DND-41 (cell line): Measurements from ENCODE around the gene GATA2.

Source experiments
- ATAC-seq: fragments of 200-7000 bp; cut with Tn5 transposase; 3 replicates; pipeline ENCODE4 v1.9.1; 2021; ENCODE audit warnings: low read depth; ENCODE audit not compliant: insufficient read depth
- DNase-seq: peaks from one replicate; pipeline ENCODE4 v3.0.0-alpha.2; 2020
- H2AFZ ChIP-seq: 2 replicates; pipeline ENCODE4 v1.6.0; 2012; ENCODE audit warnings: low read depth, low read length
- H3K27ac ChIP-seq: 2 replicates; pipeline ENCODE4 v1.5.1; 2012; ENCODE audit warnings: low read length, inconsistent platforms
- H3K27me3 ChIP-seq: fragments of 200-600 bp; sonication (generic); 2 replicates; pipeline ENCODE4 v1.6.0; 2012; ENCODE audit warnings: low read length, mild to moderate bottlenecking, inconsistent platforms; ENCODE audit not compliant: insufficient read depth, poor library complexity
- H3K36me3 ChIP-seq: 2 replicates; pipeline ENCODE4 v1.5.1; 2012; ENCODE audit warnings: low read length, inconsistent platforms; ENCODE audit not compliant: insufficient read depth
- H3K4me1 ChIP-seq: 2 replicates; pipeline ENCODE4 v1.5.1; 2012; ENCODE audit warnings: mild to moderate bottlenecking, low read length; ENCODE audit not compliant: insufficient read depth
- H3K4me2 ChIP-seq: 2 replicates; pipeline ENCODE4 v1.6.0; 2012; ENCODE audit warnings: mild to moderate bottlenecking, moderate library complexity, low read length, inconsistent platforms; ENCODE audit not compliant: insufficient read depth
- H3K4me3 ChIP-seq, 2 experiments: fragments of 200-600 bp in 1 of 2; shearing (Covaris generic) in 1 of 2; 2 replicates each; pipeline ENCODE4 v1.5.1; 2012 to 2016; ENCODE audit warnings: inconsistent platforms in 2 of 2, low read length in 2 of 2, mild to moderate bottlenecking in 2 of 2, low read depth in 1 of 2, moderate library complexity in 1 of 2
- H3K79me2 ChIP-seq: 2 replicates; pipeline ENCODE4 v1.6.0; 2012; ENCODE audit warnings: low read length, inconsistent platforms; ENCODE audit not compliant: insufficient read depth
- H3K9ac ChIP-seq: 2 replicates; pipeline ENCODE4 v1.6.0; 2012; ENCODE audit warnings: low read depth, mild to moderate bottlenecking, inconsistent platforms, low read length, moderate library complexity
- H3K9me3 ChIP-seq: 2 replicates; pipeline ENCODE4 v1.5.1; 2012; ENCODE audit warnings: low read length, moderate library complexity, mild to moderate bottlenecking, inconsistent platforms; ENCODE audit not compliant: insufficient read depth, severe bottlenecking
- H4K20me1 ChIP-seq: 2 replicates; pipeline ENCODE4 v1.6.0; 2012; ENCODE audit warnings: low read length; ENCODE audit not compliant: insufficient read depth
- CTCF ChIP-seq: IDR thresholded peaks from 2 replicates; pipeline ENCODE4 v1.5.1; 2012; ENCODE audit warnings: borderline replicate concordance, low read length, moderate library complexity, mild to moderate bottlenecking; ENCODE audit not compliant: poor library complexity, severe bottlenecking; ENCODE audit errors: extremely low read depth
- EZH2 ChIP-seq: IDR thresholded peaks from 3 replicates; pipeline ENCODE4 v1.6.1; 2012; ENCODE audit warnings: borderline replicate concordance, low read depth, mild to moderate bottlenecking, moderate library complexity, low read length, inconsistent platforms; ENCODE audit not compliant: severe bottlenecking

GATA2 gene

GRCh38 chr3:128458746-128459460, 34.1 kb downstream of the GATA2 start:
- DNase-seq = no peak
- H4K20me1 ChIP-seq = peaks cover 8% of the 10 kb centered on the region
- H3K27me3 ChIP-seq = no peaks in the 10 kb centered on the region
- no peak for ATAC-seq
- no peaks in the 10 kb centered on the region for H3K4me1 ChIP-seq
- H3K4me3 ChIP-seq = no peak overlapping the region
- no peak overlapping the region for H3K27ac ChIP-seq
- TF ChIP-seq EZH2 (no peak), CTCF (no peak)
- no peak overlapping the region for H3K4me2 ChIP-seq
- no peaks in the 10 kb centered on the region for H3K79me2 ChIP-seq
- H3K9me3 ChIP-seq = no peaks in the 10 kb centered on the region
- no peaks in the 10 kb centered on the region for H3K36me3 ChIP-seq
- no peak overlapping the region for H2AFZ ChIP-seq
- no peak overlapping the region for H3K9ac ChIP-seq

GRCh38 chr3:128457937-128458336, 35.1 kb downstream of the GATA2 start:
- Histone ChIP-seq H3K4me2 (no peak overlapping the region), H3K79me2 (no peaks in the 10 kb centered on the region), H3K4me3 (no peak overlapping the region), H3K9me3 (no peaks in the 10 kb centered on the region), H3K27ac (no peak overlapping the region), H3K9ac (no peak overlapping the region), H3K36me3 (no peaks in the 10 kb centered on the region), H3K4me1 (no peaks in the 10 kb centered on the region), H2AFZ (no peak overlapping the region), H4K20me1 (peaks cover 3% of the 10 kb centered on the region), H3K27me3 (no peaks in the 10 kb centered on the region)
- ATAC-seq = no peak
- TF ChIP-seq EZH2 = no peak
- TF ChIP-seq CTCF = no peak
- DNase-seq = no peak

- Histone ChIP-seq H4K20me1 (peaks cover 3% of the 10 kb centered on the region), H3K36me3 (no peaks in the 10 kb centered on the region), H3K4me3 (no peak overlapping the region), H2AFZ (no peak overlapping the region), H3K4me1 (no peaks in the 10 kb centered on the region), H3K27ac (no peak overlapping the region), H3K9ac (no peak overlapping the region), H3K9me3 (no peaks in the 10 kb centered on the region), H3K4me2 (no peak overlapping the region), H3K79me2 (no peaks in the 10 kb centered on the region), H3K27me3 (no peaks in the 10 kb centered on the region)
- TF ChIP-seq EZH2 (no peak), CTCF (no peak)
- DNase-seq (no peak), ATAC-seq (no peak)
These were observed 36.0 kb downstream of the GATA2 start for GRCh38 chr3:128456776-128457715.
